GM19043 (cell line): Measurements from ENCODE around the gene METTL15.
"Not testable (repeated sequence)": the region's sequence is repeated elsewhere in the genome, so short reads cannot be mapped to it uniquely, and the experiment has no call there.

Source experiments
- ATAC-seq: cut with Tn5 transposase; IDR thresholded peaks from one replicate; pipeline ENCODE4 v1.9.1; 2021; ENCODE audit warnings: low read depth; ENCODE audit not compliant: unreplicated experiment

METTL15 gene

DNA sequence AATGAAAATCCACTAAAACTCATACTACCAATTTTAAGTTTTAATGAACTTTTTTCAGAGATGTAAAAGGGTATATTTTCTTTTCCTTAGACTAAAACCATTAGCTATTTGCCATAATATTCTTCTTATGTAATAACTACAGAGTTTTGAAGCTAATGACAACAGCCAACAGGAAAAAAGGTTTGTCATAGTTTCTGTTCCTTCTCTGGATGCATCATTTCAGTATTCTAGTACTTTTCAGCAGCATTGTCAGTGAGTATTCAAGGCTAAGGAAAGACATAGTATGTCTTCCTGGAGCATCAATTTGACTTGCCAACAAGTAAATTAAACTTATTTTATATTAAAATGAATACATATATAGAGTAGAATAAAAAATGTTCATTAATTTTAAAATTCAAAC, 166.0 kb downstream of the METTL15 start:
- no peak for ATAC-seq

GRCh38 chr11:28284196-28284595, 176.0 kb downstream of the METTL15 start:
- no peak for ATAC-seq

DNA sequence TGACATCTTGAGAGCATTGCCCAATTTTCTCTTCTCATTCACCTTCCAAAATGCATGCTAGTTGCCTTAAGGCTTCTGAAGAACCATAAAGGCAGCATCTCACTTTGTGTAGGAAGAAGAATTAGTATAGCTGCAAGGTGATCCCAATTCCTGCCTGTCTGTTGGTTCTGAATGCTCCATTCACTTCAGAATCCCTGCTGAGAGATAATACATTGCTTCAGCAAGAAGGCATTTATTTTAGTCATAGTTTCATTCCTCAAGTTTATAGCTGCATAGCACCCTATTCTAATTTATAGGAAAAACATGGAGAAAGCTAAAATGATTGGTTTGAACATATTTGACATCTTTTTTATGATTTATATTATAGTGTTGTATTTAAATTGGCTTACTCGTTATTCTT, 181.3 kb downstream of the METTL15 start:
- ATAC-seq: no peak

DNA sequence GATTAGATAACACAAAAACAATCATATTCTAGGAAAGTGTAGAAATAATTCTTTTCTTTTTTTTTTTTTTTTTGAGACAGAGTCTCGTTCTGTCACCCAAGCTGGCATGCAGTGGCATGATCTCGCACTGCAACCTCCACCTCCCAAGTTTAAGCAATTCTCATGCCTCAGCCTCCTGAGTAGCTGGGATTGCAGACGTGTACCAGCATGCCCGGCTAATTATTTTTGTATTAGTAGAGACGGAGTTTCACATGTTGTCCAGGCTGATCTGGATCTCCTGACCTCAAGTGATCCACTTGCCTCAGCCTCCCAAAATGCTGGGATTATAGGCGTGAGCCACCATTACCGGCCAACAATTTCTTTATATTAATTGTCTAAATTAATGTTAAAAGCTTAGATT, 182.8 kb downstream of the METTL15 start:
- ATAC-seq: not testable (repeated sequence)

DNA sequence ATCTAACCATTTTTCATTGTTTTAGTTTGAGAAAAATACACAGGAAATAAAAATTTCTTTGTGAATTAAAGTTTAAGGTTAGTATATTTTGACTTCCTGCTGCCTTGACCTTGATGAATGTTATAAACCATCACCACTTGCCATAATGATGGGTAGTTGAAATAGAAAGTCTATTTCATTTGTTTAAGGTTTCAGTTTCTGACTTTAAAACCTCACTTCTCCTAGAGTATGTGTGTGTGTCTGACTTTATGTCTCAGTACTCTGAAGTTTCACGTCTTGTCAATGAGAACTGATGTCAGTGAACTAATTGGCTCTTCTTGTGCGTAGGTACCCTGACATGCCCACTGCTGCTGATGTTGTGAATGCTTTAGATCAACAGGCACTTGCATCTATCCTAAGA, 188.2 kb downstream of the METTL15 start:
- ATAC-seq: peak; percentile 95

DNA sequence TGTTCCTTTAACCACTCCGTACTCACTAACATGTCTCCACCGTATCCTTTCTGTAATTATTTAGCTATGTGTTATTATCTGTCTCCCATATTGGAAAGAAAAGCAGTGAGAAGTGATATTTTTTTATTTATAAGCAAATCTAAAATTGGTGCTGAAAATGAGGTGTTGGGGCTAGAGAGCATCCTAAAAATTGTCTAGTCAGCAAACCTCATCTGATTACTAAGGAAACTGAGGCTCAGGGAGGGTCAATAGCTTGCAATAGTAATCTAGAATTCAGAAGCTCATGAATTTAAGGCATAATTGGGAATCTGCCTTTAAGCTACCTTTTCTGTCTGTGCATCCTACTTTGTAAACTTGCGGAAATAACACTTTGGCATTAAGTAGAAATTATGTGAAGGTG, 190.0 kb downstream of the METTL15 start:
- no peak for ATAC-seq

DNA sequence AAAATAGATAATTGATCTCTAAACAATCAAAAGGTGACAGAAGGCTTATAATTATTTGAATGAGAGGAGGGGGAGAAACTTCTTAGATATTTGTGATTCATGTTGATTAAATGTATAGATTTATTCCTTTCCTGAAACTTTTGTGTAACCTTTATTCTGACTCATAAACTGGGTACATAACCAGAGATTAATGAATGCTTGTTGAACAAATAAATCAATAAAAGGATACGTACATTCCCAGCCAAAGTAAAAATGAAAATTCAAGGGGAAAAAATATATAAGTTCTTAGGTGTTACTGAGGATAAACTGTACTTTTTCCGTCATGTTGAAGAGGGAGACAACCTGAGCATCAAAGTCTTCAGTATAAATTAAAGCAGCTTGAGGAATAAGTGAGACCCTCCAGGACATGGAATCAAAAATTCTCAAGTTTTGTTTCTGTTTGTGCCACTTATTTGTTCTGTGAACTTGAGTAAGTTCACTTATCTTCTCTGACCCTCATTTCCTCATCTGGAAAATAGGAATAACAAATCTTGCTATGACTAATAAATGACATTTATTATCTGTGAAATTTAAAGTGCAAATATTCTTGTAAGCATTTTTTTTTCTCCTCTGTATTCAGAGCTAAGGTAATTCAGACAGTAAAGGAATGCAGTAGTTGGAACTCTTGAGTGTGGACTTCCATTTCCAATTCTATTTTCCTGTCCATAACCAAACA, 195.4 kb downstream of the METTL15 start:
- ATAC-seq: no peak

DNA sequence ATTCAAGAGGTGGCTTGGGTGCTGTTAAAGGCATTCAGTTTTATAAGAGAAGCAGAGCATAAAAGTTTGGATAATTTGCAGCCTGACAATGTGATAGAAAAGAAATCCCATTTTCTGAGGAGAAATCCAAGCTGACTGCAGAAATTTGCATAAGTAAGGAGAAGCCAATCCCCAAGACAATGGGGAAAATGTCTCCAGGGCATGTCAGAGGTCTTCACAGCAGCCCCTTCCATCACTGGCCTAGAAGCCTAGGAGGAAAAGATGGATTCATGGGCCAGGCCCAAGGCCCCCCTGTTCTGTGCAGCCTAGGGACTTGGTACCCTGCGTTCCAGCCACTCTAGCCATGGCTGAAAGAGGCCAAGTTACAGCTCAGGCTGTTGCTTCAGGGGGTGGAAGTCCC, 207.3 kb downstream of the METTL15 start:
- ATAC-seq: no peak

DNA sequence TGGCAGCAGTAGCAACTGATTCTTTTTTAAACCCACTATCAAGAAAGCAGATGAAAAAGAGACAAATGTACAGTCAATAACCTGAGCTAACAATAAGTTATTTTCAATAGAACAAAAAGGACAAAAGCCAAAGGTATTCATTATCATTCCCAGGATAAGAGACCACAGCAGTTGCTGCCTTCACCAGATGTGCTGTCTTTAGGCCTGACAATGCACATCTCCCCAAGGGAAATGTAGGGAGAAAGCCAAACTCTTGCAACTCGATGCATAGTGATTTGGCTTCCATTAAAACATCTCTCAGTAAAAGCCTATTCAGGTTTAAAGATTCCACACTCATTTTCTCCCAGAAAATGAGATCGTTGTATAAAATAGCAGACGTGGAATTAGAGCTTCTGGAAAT, 210.7 kb downstream of the METTL15 start:
- no peak for ATAC-seq

DNA sequence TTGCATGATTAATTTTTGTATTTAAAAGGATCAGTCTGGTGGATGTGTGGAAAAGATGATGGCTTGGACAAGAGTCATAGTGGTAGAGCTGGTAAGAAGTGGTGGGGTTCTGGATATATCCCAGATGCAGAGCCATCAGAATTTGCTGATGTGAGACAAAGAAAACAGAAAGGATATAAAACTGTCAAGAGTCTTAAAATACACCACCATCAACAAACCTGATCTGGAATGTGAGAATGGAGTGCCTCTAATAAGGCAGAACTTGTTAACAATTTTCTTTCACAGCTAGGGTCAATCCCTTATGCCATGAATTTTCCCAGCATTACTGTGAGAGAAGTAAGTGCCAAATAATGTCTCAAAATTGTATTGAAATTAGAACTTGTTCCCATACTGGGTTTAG, 215.4 kb downstream of the METTL15 start:
- ATAC-seq: no peak

- not testable (repeated sequence) for ATAC-seq
Observed at GRCh38 chr11:28332393-28332792, 224.2 kb downstream of the METTL15 start.

DNA sequence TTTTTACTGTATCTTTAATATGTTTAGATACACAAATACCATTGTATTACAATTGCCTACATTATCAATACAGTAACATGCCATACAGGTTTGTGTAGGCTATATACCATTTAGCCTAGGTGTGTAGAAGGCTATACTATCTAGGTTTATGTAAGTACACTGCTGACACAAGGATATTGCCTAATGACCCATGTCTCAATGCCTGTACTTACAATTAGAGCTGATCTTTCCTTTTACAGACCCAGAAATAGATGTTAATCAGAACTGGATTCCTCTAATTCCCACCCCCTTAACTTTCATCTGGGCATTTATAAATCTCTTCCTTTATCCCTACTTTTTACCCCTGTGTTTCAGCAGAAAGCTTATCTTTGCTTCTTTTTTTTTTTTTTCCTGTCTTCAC, 229.5 kb downstream of the METTL15 start:
- no peak for ATAC-seq

DNA sequence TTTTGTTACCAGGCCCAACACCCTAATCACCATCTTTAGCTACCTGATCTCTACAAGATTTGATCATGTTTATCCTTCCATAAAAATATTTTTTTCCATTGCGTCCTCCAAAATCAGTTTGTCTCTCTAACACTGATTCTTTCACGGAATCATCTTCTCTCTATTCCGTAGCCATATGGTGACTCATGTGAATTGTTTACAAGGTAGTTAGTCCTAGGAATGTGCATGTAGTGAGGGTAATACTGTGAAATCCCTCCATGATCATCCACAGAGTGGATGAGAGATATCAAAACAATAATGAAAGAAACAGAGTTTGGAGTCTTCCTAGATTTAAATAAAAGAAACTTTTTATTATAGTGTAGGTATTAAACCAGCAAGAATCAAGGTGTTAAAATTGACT, 230.2 kb downstream of the METTL15 start:
- no peak for ATAC-seq

- no peak for ATAC-seq
Observed at GRCh38 chr11:28339488-28339887, 231.3 kb downstream of the METTL15 start.

- ATAC-seq: no peak
Observed at GRCh38 chr11:28342716-28343115, 234.5 kb downstream of the METTL15 start.

- no peak for ATAC-seq
Observed at GRCh38 chr11:28343304-28344233, 235.4 kb downstream of the METTL15 start.

- ATAC-seq: no peak
Observed at GRCh38 chr11:28346209-28346608, 238.0 kb downstream of the METTL15 start.

DNA sequence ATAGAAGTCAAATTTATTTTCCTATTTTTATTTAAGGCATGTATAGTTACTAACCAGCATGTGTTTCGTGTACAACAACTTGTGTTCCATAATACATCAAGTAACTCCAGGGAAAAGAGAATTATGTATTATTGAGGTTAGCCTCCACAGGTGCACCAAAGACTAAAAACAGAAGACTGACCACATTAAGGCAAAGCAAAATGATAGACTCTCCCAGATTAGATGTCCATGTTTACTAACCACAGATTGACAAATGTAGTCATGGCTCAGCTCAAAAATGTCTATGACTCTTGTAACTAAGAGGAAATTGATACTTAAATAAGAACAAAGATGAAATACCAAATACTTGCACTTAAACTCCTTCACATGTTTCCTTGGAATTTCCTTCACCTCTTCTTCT, 238.5 kb downstream of the METTL15 start:
- no peak for ATAC-seq

DNA sequence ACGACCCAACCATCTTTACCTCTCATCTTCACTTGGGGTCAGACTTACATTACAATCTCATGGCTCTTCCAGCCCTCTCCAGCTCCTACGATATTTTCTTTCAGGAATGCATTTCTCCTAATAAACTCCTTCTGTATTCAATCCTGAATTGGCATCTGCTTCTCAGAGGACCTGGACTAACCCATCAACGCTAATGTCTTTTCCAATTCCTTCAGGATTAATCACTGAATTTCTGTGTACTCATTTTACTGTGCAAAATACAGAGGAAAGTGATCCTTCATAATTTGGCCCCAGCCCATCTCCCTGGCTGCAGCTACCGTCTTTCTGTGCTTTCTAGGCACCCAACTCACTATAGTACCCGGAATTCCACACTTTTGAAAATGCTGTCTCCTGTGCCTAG, 239.2 kb downstream of the METTL15 start:
- ATAC-seq: no peak

GRCh38 chr11:28350216-28350615, 242.0 kb downstream of the METTL15 start:
- ATAC-seq: no peak

- ATAC-seq: no peak
Observed at GRCh38 chr11:28353991-28354390, 245.8 kb downstream of the METTL15 start.
